Retinal pigment epithelial cell (primary cell): ENCODE results near the gene DVL2.

Experiments used
- DNase-seq: peaks from one replicate; pipeline ENCODE4 v3.0.0-alpha.2; 2010; ENCODE audit warnings: low read depth
- H3K4me3 ChIP-seq: 2 replicates; pipeline ENCODE4 v1.5.1; 2011; ENCODE audit warnings: mild to moderate bottlenecking, low read length, control low read depth, moderate library complexity
- TF ChIP-seq, protein P1 (sequence below): conservative IDR thresholded peaks from 2 replicates; pipeline ENCODE4 v1.5.1; 2011; ENCODE audit warnings: low read depth, low read length, control low read depth, inconsistent platforms

Gene DVL2

GRCh38 chr17:7178973-7179316, 55.4 kb downstream of the DVL2 start:
- no peak for DNase-seq
- no peak overlapping the region for H3K4me3 ChIP-seq
- TF ChIP-seq, protein P1, sequence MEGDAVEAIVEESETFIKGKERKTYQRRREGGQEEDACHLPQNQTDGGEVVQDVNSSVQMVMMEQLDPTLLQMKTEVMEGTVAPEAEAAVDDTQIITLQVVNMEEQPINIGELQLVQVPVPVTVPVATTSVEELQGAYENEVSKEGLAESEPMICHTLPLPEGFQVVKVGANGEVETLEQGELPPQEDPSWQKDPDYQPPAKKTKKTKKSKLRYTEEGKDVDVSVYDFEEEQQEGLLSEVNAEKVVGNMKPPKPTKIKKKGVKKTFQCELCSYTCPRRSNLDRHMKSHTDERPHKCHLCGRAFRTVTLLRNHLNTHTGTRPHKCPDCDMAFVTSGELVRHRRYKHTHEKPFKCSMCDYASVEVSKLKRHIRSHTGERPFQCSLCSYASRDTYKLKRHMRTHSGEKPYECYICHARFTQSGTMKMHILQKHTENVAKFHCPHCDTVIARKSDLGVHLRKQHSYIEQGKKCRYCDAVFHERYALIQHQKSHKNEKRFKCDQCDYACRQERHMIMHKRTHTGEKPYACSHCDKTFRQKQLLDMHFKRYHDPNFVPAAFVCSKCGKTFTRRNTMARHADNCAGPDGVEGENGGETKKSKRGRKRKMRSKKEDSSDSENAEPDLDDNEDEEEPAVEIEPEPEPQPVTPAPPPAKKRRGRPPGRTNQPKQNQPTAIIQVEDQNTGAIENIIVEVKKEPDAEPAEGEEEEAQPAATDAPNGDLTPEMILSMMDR: no peak

GRCh38 chr17:7177954-7178477, 56.3 kb downstream of the DVL2 start:
- H3K4me3 ChIP-seq: peak overlapping the region; percentile 53
- no peak for DNase-seq
- TF ChIP-seq, protein P1: no peak

DNA sequence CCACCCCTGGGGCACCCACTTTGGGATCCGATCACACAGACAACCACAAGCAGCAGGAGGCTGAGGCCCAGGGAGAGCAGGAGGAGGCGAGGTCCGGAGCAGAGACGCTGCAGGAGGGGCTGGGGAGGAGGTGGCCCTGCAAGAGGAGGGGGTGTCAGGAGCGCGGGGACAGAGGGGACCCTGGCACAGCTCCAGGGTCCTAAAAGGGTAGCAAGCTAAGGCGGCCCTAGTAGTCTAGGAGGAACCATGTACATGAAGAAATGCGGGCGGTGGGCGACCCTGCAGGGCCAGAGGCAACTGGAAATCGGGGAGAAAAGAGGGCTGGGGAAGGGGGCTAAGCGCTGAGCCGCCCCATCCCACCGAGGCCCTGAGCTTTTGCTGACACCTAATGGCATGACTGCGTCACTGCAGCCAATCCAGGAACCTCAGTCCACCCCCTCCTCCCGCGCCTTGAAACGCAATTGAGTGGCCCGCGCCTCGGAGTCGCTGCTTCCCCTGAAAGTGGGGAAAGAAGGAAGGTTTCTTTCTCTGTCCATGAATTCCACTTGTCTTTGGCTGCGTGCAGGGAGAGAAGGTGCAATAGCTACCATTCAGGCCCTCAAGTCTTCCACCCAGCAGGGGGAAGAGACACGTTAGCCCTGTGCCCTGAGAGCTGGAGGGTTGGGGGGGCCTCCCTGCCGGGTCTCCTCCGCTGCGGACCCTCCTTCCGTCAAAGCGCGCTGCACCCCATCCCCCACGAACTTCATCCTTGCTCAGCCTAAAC, 56.9 kb downstream of the DVL2 start:
- H3K4me3 ChIP-seq: peak overlapping the region; percentile 53
- no peak for DNase-seq
- TF ChIP-seq, protein P1: peak; percentile 87

- TF ChIP-seq, protein P1: no peak
- DNase-seq: no peak
- peak overlapping the region; percentile 53 for H3K4me3 ChIP-seq
These were observed 57.5 kb downstream of the DVL2 start for GRCh38 chr17:7176841-7177190.

DNA sequence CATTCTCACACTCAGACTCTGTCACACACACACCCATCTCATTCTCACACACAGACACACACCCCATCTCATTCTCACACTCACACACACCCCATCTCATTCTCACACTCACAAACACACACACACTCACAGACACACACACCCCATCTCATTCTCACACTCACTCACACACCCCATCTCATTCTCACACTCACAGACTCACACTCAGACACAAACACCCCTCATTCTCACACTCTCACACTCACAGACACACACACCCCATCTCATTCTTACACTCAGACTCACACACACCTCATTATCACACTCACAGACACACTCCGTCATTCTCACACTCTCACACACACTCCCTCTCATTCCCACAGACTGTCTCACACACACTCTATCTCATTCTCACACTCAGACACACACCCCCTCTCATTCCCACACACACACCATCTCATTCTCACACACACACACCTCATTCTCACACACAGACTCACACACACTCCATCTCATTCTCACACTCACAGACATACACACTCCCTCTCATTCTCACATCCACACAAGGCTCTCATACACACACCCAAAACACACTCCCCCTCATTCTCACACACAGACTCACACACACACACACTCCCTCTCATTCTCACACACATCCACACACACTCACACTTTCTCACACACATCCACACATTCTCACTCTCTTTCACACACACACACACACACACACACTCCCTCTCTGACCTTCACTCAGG, 58.0 kb downstream of the DVL2 start:
- H3K4me3 ChIP-seq: no peak overlapping the region
- TF ChIP-seq, protein P1: no peak
- no peak for DNase-seq
